CD4-positive, CD25-positive, alpha-beta regulatory T cell (primary cell): ENCODE data around the gene OR8D2. TPM values are rescaled to one million over a fixed set of nuclear protein-coding genes. Genes with fewer than 3 reads are reported as not detected.

ENCODE experiments used
- polyA plus RNA-seq, 4 donors: library from polyadenylated mRNA; unstranded; fragments of 300-500 nt; fragmentation: Illumina TruSeq; gene quantifications; one replicate each; pipeline ENCODE4 v1.2.3, GENCODE V29; 2021
- total RNA-seq: library from RNA; stranded (reverse); gene quantifications from one replicate; pipeline ENCODE4 v1.2.3, GENCODE V29; 2022

Gene OR8D2
- total and polyA plus RNA-seq, 5 donors from 2014 or later = not detected

Other genes starting within 250 kb of the OR8D2 start
- gene VWA5A, start 204.7 kb downstream of the OR8D2 start, total RNA-seq = 6.9 TPM
- 10 to 100 TPM; 16.6 to 24.5 (median 19.0) TPM for gene VWA5A, start 204.7 kb downstream of the OR8D2 start, polyA plus RNA-seq
- gene OR10D3, start 136.9 kb downstream of the OR8D2 start, total RNA-seq = not detected
- gene OR10D3, start 136.9 kb downstream of the OR8D2 start, polyA plus RNA-seq = not detected
- gene OR8G1, start 79.1 kb downstream of the OR8D2 start, total RNA-seq = not detected
- gene OR8G1, start 79.1 kb downstream of the OR8D2 start, polyA plus RNA-seq = not detected
- not detected for gene OR8G5, start 63.8 kb downstream of the OR8D2 start, total RNA-seq
- gene OR8G5, start 63.8 kb downstream of the OR8D2 start, polyA plus RNA-seq = not detected
- gene OR8D1, start 6.2 kb downstream of the OR8D2 start, total RNA-seq = not detected
- not detected for gene OR8D1, start 6.2 kb downstream of the OR8D2 start, polyA plus RNA-seq
- gene OR8B2, start 64.3 kb upstream of the OR8D2 start, total RNA-seq = not detected
- not detected for gene OR8B2, start 64.3 kb upstream of the OR8D2 start, polyA plus RNA-seq
- not detected for gene OR8B3, start 78.8 kb upstream of the OR8D2 start, total RNA-seq
- gene OR8B3, start 78.8 kb upstream of the OR8D2 start, polyA plus RNA-seq = not detected
- not detected for gene OR8B4, start 104.7 kb upstream of the OR8D2 start, total RNA-seq
- not detected for gene OR8B4, start 104.7 kb upstream of the OR8D2 start, polyA plus RNA-seq
- not detected for gene OR8B8, start 125.5 kb upstream of the OR8D2 start, total RNA-seq
- not detected for gene OR8B8, start 125.5 kb upstream of the OR8D2 start, polyA plus RNA-seq
- gene OR8B12, start 223.5 kb upstream of the OR8D2 start, total RNA-seq = not detected
- not detected for gene OR8B12, start 223.5 kb upstream of the OR8D2 start, polyA plus RNA-seq
- not detected for gene OR8A1, start 249.8 kb upstream of the OR8D2 start, total RNA-seq
- gene OR8A1, start 249.8 kb upstream of the OR8D2 start, polyA plus RNA-seq = not detected